Gastroesophageal sphincter (tissue), 4 donors: ENCODE measurements around the gene DDI2. TPM values are rescaled to one million over a fixed set of nuclear protein-coding genes. Genes with fewer than 3 reads are reported as not detected.

Experiments used
- ATAC-seq: fragments of 150-250 bp; one replicate; pipeline ENCODE4 v1.9.1; 2016; ENCODE audit warnings: mild to moderate bottlenecking, moderate library complexity
- H3K27ac ChIP-seq, 4 donors: fragments of 200-600 bp; sonication (generic) in 3 of 4; 1 replicate in 3 of 4; 2 replicates in 1 of 4; pipeline ENCODE4 v1.5.1; 2016 to 2019
- H3K27me3 ChIP-seq: fragments of 200-600 bp; sonication (generic); one replicate; pipeline ENCODE4 v1.5.1; 2019
- H3K36me3 ChIP-seq, 2 donors: fragments of 200-600 bp; sonication (generic); one replicate each; pipeline ENCODE4 v1.5.1; 2019; ENCODE audit warnings: control low read depth in 1 of 2
- H3K4me1 ChIP-seq, 3 donors: fragments of 200-600 bp; sonication (generic); 1 replicate in 2 of 3; 2 replicates in 1 of 3; pipeline ENCODE4 v1.5.1; 2016 to 2019; ENCODE audit warnings: control low read depth in 2 of 3
- H3K4me3 ChIP-seq, 2 donors: fragments of 200-600 bp; sonication (generic); one replicate each; pipeline ENCODE4 v1.5.1; 2019; ENCODE audit warnings: mild to moderate bottlenecking in 1 of 2, moderate library complexity in 1 of 2
- H3K9me3 ChIP-seq, 3 donors: fragments of 200-600 bp; sonication (generic); one replicate each; pipeline ENCODE4 v1.5.1; 2017 to 2019; ENCODE audit warnings: control low read depth in 2 of 3
- EP300 ChIP-seq: sonication (generic); formaldehyde crosslinking; IDR thresholded peaks from one replicate; pipeline ENCODE4 v1.6.1; 2017; ENCODE audit warnings: antibody characterized with exemption, mild to moderate bottlenecking
- POLR2A ChIP-seq, 2 donors: fragments of 450-650 bp; IDR thresholded peaks; one replicate each; pipeline ENCODE4 v1.6.1; 2017; ENCODE audit warnings: antibody characterized with exemption in 2 of 2, mild to moderate bottlenecking in 2 of 2, moderate library complexity in 1 of 2
- POLR2AphosphoS5 ChIP-seq: sonication (generic); formaldehyde crosslinking; IDR thresholded peaks from one replicate; pipeline ENCODE4 v1.6.1; 2017; ENCODE audit warnings: antibody characterized with exemption
- WGBS, 2 donors: methylation state at CpG; one replicate each; pipeline ENCODE4 v1.1.5; 2018; ENCODE audit warnings: low coverage in 1 of 2; 5-methylcytosine and 5-hydroxymethylcytosine counted together
- total RNA-seq, 4 donors: library from RNA; depleted of rRNA; stranded (reverse); fragments of >200 nt; gene quantifications; one replicate each; pipeline ENCODE4 v1.1.0, GENCODE V29; 2016
- TF ChIP-seq, protein P1 (sequence below), 4 experiments: fragments of 200-600 bp in 2 of 4; fragments of 450-650 bp in 2 of 4; sonication (generic) in 1 of 4; IDR thresholded peaks; one replicate each; pipeline ENCODE4 v1.5.1; 2017 to 2019; ENCODE audit warnings: antibody characterized with exemption in 4 of 4, mild to moderate bottlenecking in 2 of 4, moderate library complexity in 2 of 4

The DDI2 gene
- total RNA-seq, 4 donors from 2014 or later, result 14.3 to 37.2 (median 16.5) TPM

GRCh38 chr1:15618655-15619525, 1.6 kb downstream of the DDI2 start:
- H3K4me1 ChIP-seq, result peaks cover 3 to 59% (median 16%) of the 10 kb centered on the region in 3 donors
- 59 to 67% methylated on average over 15 to 19 of the region's 26 CpGs for WGBS, 2 donors

DNA sequence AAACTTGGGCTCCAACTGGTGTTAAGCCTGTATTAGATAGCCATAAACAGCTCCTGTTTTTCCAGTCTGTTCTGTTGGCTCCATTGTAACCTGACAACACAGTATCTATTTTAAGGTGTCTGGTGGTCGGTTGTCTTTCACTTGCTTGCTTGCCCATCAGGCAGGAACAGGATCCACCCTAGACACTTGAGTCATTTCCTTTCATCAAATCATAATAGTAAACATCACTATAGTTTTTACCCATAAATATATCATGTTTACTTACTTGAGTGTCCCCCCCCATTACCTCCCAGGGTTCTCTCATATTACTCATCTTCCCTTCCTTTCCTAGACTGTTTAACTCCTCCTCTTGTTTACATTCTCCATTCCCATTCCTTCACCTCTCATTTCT, 2.9 kb downstream of the DDI2 start:
- TF ChIP-seq POLR2AphosphoS5 (no peak), EP300 (no peak), POLR2A (IDR thresholded peaks at IDR 0.05) (no peak)
- TF ChIP-seq, protein P1, sequence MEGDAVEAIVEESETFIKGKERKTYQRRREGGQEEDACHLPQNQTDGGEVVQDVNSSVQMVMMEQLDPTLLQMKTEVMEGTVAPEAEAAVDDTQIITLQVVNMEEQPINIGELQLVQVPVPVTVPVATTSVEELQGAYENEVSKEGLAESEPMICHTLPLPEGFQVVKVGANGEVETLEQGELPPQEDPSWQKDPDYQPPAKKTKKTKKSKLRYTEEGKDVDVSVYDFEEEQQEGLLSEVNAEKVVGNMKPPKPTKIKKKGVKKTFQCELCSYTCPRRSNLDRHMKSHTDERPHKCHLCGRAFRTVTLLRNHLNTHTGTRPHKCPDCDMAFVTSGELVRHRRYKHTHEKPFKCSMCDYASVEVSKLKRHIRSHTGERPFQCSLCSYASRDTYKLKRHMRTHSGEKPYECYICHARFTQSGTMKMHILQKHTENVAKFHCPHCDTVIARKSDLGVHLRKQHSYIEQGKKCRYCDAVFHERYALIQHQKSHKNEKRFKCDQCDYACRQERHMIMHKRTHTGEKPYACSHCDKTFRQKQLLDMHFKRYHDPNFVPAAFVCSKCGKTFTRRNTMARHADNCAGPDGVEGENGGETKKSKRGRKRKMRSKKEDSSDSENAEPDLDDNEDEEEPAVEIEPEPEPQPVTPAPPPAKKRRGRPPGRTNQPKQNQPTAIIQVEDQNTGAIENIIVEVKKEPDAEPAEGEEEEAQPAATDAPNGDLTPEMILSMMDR (IDR thresholded peaks at IDR 0.05), result no peak
- no peak for ATAC-seq
- Histone ChIP-seq H3K9me3 (no peaks in the 10 kb centered on the region), H3K4me1 (peaks cover 3 to 71% (median 16%) of the 10 kb centered on the region in 3 donors), H3K27ac (peak overlapping the region in 3 of 4 donors; percentile 53 to 98 (median 92)), H3K27me3 (no peaks in the 10 kb centered on the region), H3K4me3 (no peak overlapping the region), H3K36me3 (no peaks in the 10 kb centered on the region)
- 67 to 71% methylated on average over 1 of the region's 1 CpG for WGBS, 2 donors

More at GRCh38 chr1:15618655-15619525, 1.6 kb downstream of the DDI2 start:
- Histone ChIP-seq H3K27ac (peak overlapping the region; percentile 90 to 98 (median 94)), H3K9me3 (no peaks in the 10 kb centered on the region), H3K27me3 (no peaks in the 10 kb centered on the region), H3K4me3 (peak overlapping the region; percentile 83 to 95), H3K36me3 (no peaks in the 10 kb centered on the region)
- TF ChIP-seq, protein P1 (IDR thresholded peaks at IDR 0.05), result peak in 1 of 4 experiments; percentile 38
- peak; percentile 93 for TF ChIP-seq POLR2AphosphoS5
- no peak for TF ChIP-seq EP300
- ATAC-seq, result no peak

DNA sequence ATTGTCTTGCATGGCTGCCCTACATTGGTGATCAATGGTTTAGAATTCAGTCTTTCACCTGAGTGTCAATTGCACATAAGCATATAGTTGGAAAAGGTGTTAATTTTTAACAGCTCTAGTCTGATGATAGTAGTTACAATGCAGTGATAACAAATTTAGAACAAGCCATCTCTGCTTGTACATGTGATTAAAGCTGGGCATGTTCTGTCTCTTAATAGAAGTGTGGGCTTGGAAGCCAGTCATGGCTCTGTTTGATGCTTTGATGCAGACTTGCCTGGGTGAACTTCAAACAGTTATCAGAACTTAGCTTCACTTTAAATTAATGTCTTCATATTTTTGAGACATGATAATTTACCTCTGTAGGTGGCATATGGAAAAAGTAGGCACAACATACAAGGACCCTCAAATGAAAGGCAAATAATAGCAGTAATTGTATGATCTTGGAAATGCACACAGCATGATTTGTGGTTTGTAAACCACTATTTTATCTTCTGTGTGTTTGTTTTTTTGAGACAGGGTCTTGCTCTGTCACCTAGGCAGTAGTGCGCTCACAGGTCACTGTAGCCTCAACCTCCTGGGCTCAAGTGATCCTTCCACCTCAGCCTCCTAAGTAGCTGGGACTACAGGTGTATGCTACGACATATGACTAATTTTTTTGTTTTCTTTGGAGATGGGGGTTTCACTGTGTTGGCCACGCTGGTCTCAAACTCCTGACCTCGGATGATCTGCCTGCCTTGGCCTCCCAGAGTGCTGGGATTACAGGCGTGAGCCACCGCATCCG, 3.8 kb downstream of the DDI2 start:
- 92 to 97% methylated on average over 4 to 7 of the region's 7 CpGs for WGBS, 2 donors
- Histone ChIP-seq H3K27ac (peak overlapping the region in 1 of 4 donors; percentile 98), H3K4me3 (no peak overlapping the region), H3K9me3 (no peaks in the 10 kb centered on the region), H3K4me1 (peaks cover 3 to 75% (median 16%) of the 10 kb centered on the region in 3 donors), H3K36me3 (no peaks in the 10 kb centered on the region), H3K27me3 (no peaks in the 10 kb centered on the region)
- TF ChIP-seq POLR2AphosphoS5, result no peak
- TF ChIP-seq, protein P1 (IDR thresholded peaks at IDR 0.05), result no peak
- no peak for TF ChIP-seq EP300
- no peak for TF ChIP-seq POLR2A (IDR thresholded peaks at IDR 0.05)
- ATAC-seq, result no peak

GRCh38 chr1:15621975-15622374, 4.7 kb downstream of the DDI2 start:
- no peak overlapping the region for H3K4me3 ChIP-seq
- no peak overlapping the region for H3K27ac ChIP-seq
- H3K27me3 ChIP-seq, result no peaks in the 10 kb centered on the region
- WGBS, 2 donors, result 66 to 84% methylated on average over 4 to 5 of the region's 5 CpGs
- TF ChIP-seq POLR2A (IDR thresholded peaks at IDR 0.05), result no peak
- no peak for TF ChIP-seq EP300
- TF ChIP-seq POLR2AphosphoS5, result no peak
- TF ChIP-seq, protein P1 (IDR thresholded peaks at IDR 0.05), result no peak
- H3K36me3 ChIP-seq, result peaks cover 0 to 7% of the 10 kb centered on the region in 2 donors
- peaks cover 0 to 69% (median 11%) of the 10 kb centered on the region in 3 donors for H3K4me1 ChIP-seq
- no peaks in the 10 kb centered on the region for H3K9me3 ChIP-seq
- no peak for ATAC-seq
